Measurements from ENCODE around the gene IRF9. TPM values are rescaled to one million over a fixed set of nuclear protein-coding genes. Genes with fewer than 3 reads are reported as not detected.

IRF9 gene
- total RNA-seq, 1 experiment from 2014 or later: 27.6 TPM

DNA sequence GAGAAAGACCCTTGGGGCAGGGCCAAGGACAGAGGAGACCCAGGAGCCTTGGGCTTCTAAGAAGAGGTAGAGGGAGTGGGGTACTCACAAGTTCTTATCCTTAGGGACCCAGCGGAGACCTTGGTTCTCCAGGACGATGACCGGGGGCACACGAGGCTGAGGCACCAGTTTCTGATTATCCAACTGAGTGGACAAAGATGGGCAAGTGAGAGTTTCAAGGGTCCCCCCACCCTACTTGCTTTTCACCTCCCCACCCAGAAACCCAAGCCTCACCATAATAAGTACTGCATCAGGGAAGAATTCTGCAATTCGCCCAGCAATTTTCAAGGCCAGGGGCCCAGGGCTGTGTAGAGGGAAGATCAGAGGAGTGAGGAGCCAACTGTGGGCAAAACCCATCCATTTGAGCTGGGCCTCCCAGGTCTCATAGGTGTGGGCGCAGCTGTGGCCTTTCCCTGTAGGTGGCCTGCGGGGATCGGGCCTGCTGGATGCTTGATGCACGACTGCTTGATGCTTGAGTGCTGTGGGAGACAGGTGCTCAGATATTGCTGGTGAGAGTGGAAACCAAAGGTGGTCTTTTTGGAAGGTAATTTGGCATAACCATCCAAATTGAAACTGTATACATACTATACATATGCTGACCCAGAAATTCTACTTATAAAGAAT is 21.7 kb upstream of the IRF9 start:
- Histone ChIP-seq H3K4ac (ENCODE audit: low read depth, low read length) (no peak overlapping the region), H3K23me2 (ENCODE audit: insufficient read length, low read depth, low read length, poor library complexity, severe bottlenecking) (peaks cover 10% of the 10 kb centered on the region), H2BK12ac (ENCODE audit: insufficient read length, low read depth, low read length) (no peak overlapping the region), H3K9ac (ENCODE audit: extremely low read depth, insufficient read length, low read length) (peak overlapping the region; percentile 16), H3K56ac (ENCODE audit: insufficient read length, low read depth, low read length) (no peak overlapping the region), H3K4me1 (ENCODE audit: insufficient read depth, low read length) (no peaks in the 10 kb centered on the region), H3K27ac (ENCODE audit: insufficient read length, low read depth, low read length) (no peak overlapping the region), H2BK120ac (ENCODE audit: low read depth, low read length, poor library complexity, severe bottlenecking) (no peak overlapping the region), H3K9me3 (ENCODE audit: control insufficient read depth, low read depth, low read length) (no peaks in the 10 kb centered on the region), H2BK20ac (ENCODE audit: low read depth, low read length, poor library complexity, severe bottlenecking) (no peak overlapping the region), H2AFZ (ENCODE audit: low read length) (no peak overlapping the region), H3K18ac (ENCODE audit: insufficient read length, low read depth, low read length) (no peak overlapping the region), H4K20me1 (ENCODE audit: control insufficient read depth, insufficient read depth, insufficient read length) (no peaks in the 10 kb centered on the region), H3K79me1 (ENCODE audit: insufficient read depth, low read depth, low read length, poor library complexity, severe bottlenecking) (peaks cover 2% of the 10 kb centered on the region), H3K4me2 (ENCODE audit: insufficient read depth, insufficient read length, low read length) (peak overlapping the region; percentile 20), H2BK15ac (ENCODE audit: low read depth, low read length) (no peak overlapping the region), H3K23ac (ENCODE audit: insufficient read length, low read depth, low read length) (no peak overlapping the region), H3K27me3 (ENCODE audit: insufficient read depth, low read length) (no peaks in the 10 kb centered on the region), H3K79me2 (ENCODE audit: insufficient read depth, low read length) (peaks cover 3% of the 10 kb centered on the region; the same call in 1 of the 2 replicates), H3K14ac (ENCODE audit: insufficient read depth, low read length) (no peak overlapping the region), H4K5ac (ENCODE audit: insufficient read length, low read depth, low read length) (no peak overlapping the region), H4K8ac (replicated peaks; ENCODE audit: insufficient read length, low read depth, low read length) (no peak overlapping the region), H2BK5ac (ENCODE audit: insufficient read length, low read length) (no peak overlapping the region), H3T11ph (ENCODE audit: low read length) (no peak overlapping the region), H4K91ac (ENCODE audit: insufficient read length, low read depth, low read length) (no peak overlapping the region), H2AK5ac (ENCODE audit: insufficient read length, low read length) (no peak overlapping the region)
- no peak for DNase-seq
- no peaks in the 10 kb centered on the region for H3K27me3 Mint-ChIP-seq (ENCODE audit: low read depth)
- peak overlapping the region; percentile 98 to 100 for H3K4me3 Mint-ChIP-seq
- H3K9me3 Mint-ChIP-seq: 0 out of 5 replicates have a peak, but pooled peaks cover 0 to 2% of the 10 kb centered on the region in 2 experiments
- H3K27ac Mint-ChIP-seq: no peak overlapping the region; a peak in 1 of 7 replicates
- WGBS (ENCODE audit: extremely low coverage, insufficient read length, low lambda C conversion rate): no CpG with 5 or more reads among the region's 9 CpGs
- TF ChIP-seq, protein P1, sequence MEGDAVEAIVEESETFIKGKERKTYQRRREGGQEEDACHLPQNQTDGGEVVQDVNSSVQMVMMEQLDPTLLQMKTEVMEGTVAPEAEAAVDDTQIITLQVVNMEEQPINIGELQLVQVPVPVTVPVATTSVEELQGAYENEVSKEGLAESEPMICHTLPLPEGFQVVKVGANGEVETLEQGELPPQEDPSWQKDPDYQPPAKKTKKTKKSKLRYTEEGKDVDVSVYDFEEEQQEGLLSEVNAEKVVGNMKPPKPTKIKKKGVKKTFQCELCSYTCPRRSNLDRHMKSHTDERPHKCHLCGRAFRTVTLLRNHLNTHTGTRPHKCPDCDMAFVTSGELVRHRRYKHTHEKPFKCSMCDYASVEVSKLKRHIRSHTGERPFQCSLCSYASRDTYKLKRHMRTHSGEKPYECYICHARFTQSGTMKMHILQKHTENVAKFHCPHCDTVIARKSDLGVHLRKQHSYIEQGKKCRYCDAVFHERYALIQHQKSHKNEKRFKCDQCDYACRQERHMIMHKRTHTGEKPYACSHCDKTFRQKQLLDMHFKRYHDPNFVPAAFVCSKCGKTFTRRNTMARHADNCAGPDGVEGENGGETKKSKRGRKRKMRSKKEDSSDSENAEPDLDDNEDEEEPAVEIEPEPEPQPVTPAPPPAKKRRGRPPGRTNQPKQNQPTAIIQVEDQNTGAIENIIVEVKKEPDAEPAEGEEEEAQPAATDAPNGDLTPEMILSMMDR (conservative IDR thresholded peaks at IDR 0.05): 0 out of 3 replicates have a peak, but pooled peaks have one; percentile 11
- peaks cover 31 to 33% of the 10 kb centered on the region in 2 experiments for H3K4me1 Mint-ChIP-seq
- peaks cover 25 to 49% (median 42%) of the 10 kb centered on the region in 3 experiments for H3K36me3 Mint-ChIP-seq (ENCODE audit: insufficient read depth in 1 of 3, low read depth in 3 of 3)

Measured in H9 (cell line).